ENCODE results near the gene PHC2.

Gene PHC2

GRCh38 chr1:33462405-33463164, 31.7 kb upstream of the PHC2 start:
- no peak for TF ChIP-seq POLR2A (IDR thresholded peaks at IDR 0.05; ENCODE audit: low read depth, low read length)
- FAIRE-seq: no peak

GRCh38 chr1:33460947-33461629, 30.2 kb upstream of the PHC2 start:
- no peak for FAIRE-seq
- no peak for TF ChIP-seq POLR2A (IDR thresholded peaks at IDR 0.05; ENCODE audit: low read depth, low read length)
- no peak for DNase-seq (ENCODE audit: insufficient read length, low spot score)

More at GRCh38 chr1:33462405-33463164, 31.7 kb upstream of the PHC2 start:
- no peak for DNase-seq (ENCODE audit: insufficient read length, low spot score)

GRCh38 chr1:33460144-33460543, 29.2 kb upstream of the PHC2 start:
- TF ChIP-seq POLR2A (IDR thresholded peaks at IDR 0.05; ENCODE audit: low read depth, low read length): no peak
- no peak for DNase-seq (ENCODE audit: insufficient read length, low spot score)
- FAIRE-seq: no peak

- TF ChIP-seq POLR2A (IDR thresholded peaks at IDR 0.05; ENCODE audit: low read depth, low read length): no peak
- DNase-seq (ENCODE audit: insufficient read length, low spot score): no peak
- FAIRE-seq: no peak
These were observed 28.8 kb upstream of the PHC2 start for GRCh38 chr1:33459691-33460090.

GRCh38 chr1:33456502-33456886, 25.6 kb upstream of the PHC2 start:
- no peak for TF ChIP-seq POLR2A (IDR thresholded peaks at IDR 0.05; ENCODE audit: low read depth, low read length)
- no peak for DNase-seq (ENCODE audit: insufficient read length, low spot score)
- FAIRE-seq: no peak

GRCh38 chr1:33455539-33456501, 24.9 kb upstream of the PHC2 start:
- no peak for TF ChIP-seq POLR2A (IDR thresholded peaks at IDR 0.05; ENCODE audit: low read depth, low read length)
- DNase-seq (ENCODE audit: insufficient read length, low spot score) (no peak), FAIRE-seq (peak; percentile 50)

GRCh38 chr1:33454646-33455282, 23.9 kb upstream of the PHC2 start:
- DNase-seq (ENCODE audit: insufficient read length, low spot score) (no peak), FAIRE-seq (no peak)
- 0 out of 2 replicates have a peak, but pooled peaks have one; percentile 14 for TF ChIP-seq POLR2A (IDR thresholded peaks at IDR 0.05; ENCODE audit: low read depth, low read length)

GRCh38 chr1:33446590-33446989, 15.7 kb upstream of the PHC2 start:
- no peak for TF ChIP-seq POLR2A (IDR thresholded peaks at IDR 0.05; ENCODE audit: low read depth, low read length)
- DNase-seq (ENCODE audit: insufficient read length, low spot score) (no peak), FAIRE-seq (no peak)

GRCh38 chr1:33445108-33445507, 14.2 kb upstream of the PHC2 start:
- DNase-seq (ENCODE audit: insufficient read length, low spot score) (no peak), FAIRE-seq (no peak)
- TF ChIP-seq POLR2A (IDR thresholded peaks at IDR 0.05; ENCODE audit: low read depth, low read length): no peak

- no peak for FAIRE-seq
These were observed 12.8 kb upstream of the PHC2 start for GRCh38 chr1:33443705-33444180.

GRCh38 chr1:33443080-33443704, 12.3 kb upstream of the PHC2 start:
- no peak for FAIRE-seq
- no peak for TF ChIP-seq POLR2A (IDR thresholded peaks at IDR 0.05; ENCODE audit: low read depth, low read length)
- DNase-seq (ENCODE audit: insufficient read length, low spot score): no peak

More at GRCh38 chr1:33443705-33444180, 12.8 kb upstream of the PHC2 start:
- no peak for DNase-seq (ENCODE audit: insufficient read length, low spot score)
- TF ChIP-seq POLR2A (IDR thresholded peaks at IDR 0.05; ENCODE audit: low read depth, low read length): no peak

GRCh38 chr1:33442141-33442540, 11.2 kb upstream of the PHC2 start:
- DNase-seq (ENCODE audit: insufficient read length, low spot score): no peak
- FAIRE-seq: no peak
- TF ChIP-seq POLR2A (IDR thresholded peaks at IDR 0.05; ENCODE audit: low read depth, low read length): no peak

All from H54 (cell line).